Left colon (tissue), 2 donors: ENCODE results near the gene SPON1. TPM values are rescaled to one million over a fixed set of nuclear protein-coding genes. Genes with fewer than 3 reads are reported as not detected.
"Not testable (repeated sequence)": the region's sequence is repeated elsewhere in the genome, so short reads cannot be mapped to it uniquely, and the experiment has no call there.

Source experiments
- ATAC-seq: fragments of 200-7000 bp; cut with Tn5 transposase; one replicate; pipeline ENCODE4 v1.9.1; 2020; ENCODE audit warnings: mild to moderate bottlenecking, moderate library complexity
- DNase-seq, 2 donors: peaks; one replicate each; pipeline ENCODE4 v3.0.0-alpha.2; 2020
- intact Hi-C, 2 donors: fragments of 100-400 bp; cut with DNase I in 1 of 2; cut with micrococcal nuclease in 1 of 2; formaldehyde crosslinking; loops; one replicate each; pipeline versions ENCODE4 v1.11.2 to v1.14.0; 2022; cut with DNase I, micrococcal nuclease
- total RNA-seq, 2 donors: library from RNA; stranded (reverse); fragmentation: NEBNext Ultra II Directional; extraction: Animal tissue kit (Norgen Biotek cat#: 25700); gene quantifications; one replicate each; pipeline ENCODE4 v1.2.1, GENCODE V29; 2021
- donor health status: DM: no; HTN: no; CAD: no.
- donor health status: DM: yes; HTN: yes; CAD: no.

SPON1 gene
- total RNA-seq, 2 donors from 2014 or later = 86.7 to 87.0 TPM

DNA sequence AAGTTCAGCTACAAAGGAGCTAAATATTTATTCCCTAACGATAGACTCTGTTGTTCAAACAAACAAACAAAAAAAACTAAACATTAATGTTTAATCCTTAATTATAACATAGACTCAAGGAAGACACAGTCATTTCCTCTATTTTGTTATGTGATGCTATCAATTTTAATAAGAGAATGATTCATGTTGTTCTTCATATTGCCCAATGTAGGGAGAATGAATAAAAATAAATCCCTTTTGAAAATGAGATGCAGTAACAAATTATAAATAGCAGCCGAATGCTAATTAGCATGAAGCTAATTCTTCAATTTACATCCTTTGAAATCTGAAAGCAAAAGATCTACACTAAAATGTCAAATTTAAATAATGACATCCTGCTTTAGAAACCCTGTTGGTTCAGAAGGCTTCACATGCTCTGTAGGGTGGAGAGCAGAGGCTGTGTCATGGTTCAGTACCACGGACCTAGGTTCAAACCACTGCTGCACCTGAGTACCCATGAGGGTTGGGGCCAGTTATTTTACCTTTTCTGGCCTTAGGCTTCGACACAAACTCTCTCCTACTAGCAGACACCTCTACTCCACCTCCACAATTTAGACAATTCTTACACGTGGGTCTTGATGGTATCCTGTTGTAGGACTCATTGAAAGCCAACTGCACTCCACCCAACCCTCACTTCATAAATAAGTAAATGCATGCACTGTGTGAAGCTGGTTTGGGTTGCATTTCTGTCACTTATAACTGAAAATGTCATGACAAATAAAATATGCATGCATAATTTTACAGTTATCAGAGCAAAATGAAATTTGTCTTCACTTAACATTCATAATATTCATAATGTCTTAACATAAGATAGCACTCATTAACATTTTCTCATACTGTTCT lies 307.4 kb downstream of the SPON1 start:
- ATAC-seq (peak; percentile 20), DNase-seq (no peak)
- intact Hi-C loops = no loop called here

GRCh38 chr11:14270690-14271542 lies 308.4 kb downstream of the SPON1 start:
- DNase-seq (no peak), ATAC-seq (peak; percentile 29)
- intact Hi-C loops = no loop called here

- ATAC-seq = no peak
- no peak for DNase-seq
- intact Hi-C loops = no loop called here
Measured at GRCh38 chr11:14273895-14274294, 311.4 kb downstream of the SPON1 start.

GRCh38 chr11:14275076-14275475 lies 312.6 kb downstream of the SPON1 start:
- no peak for ATAC-seq
- DNase-seq = no peak
- intact Hi-C loops = no loop called here

- ATAC-seq, DNase-seq, intact Hi-C loops: not testable (repeated sequence)
Measured at GRCh38 chr11:14278869-14279268, 316.3 kb downstream of the SPON1 start.

DNA sequence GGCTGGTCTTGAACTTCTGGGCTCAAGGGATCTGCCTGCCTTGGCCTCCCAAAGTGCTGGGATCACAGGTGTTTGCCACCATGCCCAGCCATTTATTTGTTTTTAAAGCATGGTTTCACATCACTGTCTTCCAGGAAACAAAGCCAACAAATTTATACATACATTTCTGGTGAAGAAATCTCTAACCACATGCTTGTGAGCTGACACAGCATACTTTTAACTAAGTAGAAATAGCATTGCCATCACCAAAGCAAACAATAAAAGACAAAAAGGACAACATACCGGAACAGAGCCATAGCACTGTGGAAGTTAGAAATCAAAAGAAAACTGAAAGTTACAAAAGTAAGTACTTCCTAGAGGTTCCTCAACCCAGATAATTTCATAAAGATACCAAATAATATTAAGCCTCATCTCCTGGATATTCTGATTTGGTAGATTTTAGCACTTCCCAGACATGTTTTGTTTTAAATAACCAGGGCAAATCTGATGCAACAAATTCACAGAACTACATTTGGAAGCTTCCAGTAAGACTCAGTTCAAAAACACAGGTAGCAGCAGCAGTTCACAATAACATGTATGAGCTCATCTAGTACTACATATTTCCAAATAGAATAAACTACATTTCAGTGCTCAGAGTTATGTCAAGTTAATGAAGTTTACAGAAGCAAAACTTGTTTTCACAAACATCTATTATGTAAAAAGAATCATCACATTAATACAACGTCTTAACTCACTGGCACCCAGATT lies 325.8 kb downstream of the SPON1 start:
- ATAC-seq = no peak
- no peak for DNase-seq
- intact Hi-C loops = no loop called here

- no peak for ATAC-seq
- no peak for DNase-seq
- intact Hi-C loops = no loop called here
Measured at GRCh38 chr11:14290422-14290821, 327.9 kb downstream of the SPON1 start.

- ATAC-seq (no peak), DNase-seq (no peak)
- intact Hi-C loops = loop anchor here in 1 of 2 donors (5.0 kb wide), 1 partner anchor 157 kb away; no protein-coding TSS in a partner anchor
Measured at GRCh38 chr11:14299921-14300320, 337.4 kb downstream of the SPON1 start.

- intact Hi-C loops = loop anchor here in 1 of 2 donors (5.0 kb wide), 1 partner anchor 157 kb away; no protein-coding TSS in a partner anchor
- DNase-seq (peak; percentile 32 to 38), ATAC-seq (peak; percentile 95)
Measured at GRCh38 chr11:14300661-14301304, 338.3 kb downstream of the SPON1 start.

DNA sequence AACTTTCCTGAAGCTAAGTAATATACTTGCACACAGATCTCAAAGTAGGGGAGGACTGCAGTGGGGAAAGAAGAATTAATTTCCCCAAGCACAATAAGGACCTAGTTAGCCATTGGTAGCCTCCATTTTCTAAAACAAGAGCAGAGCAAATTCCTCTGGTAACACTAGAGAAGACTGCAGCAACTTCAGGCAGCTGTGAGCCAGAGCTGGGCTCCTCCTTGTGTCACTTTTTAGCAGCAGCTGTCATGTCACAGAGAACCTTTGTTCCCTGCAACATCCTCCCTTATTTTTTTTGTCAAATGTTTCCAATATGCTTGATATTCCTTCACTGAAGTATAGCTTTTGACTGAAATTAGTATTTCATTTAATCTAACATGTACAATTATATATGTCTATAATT lies 342.1 kb downstream of the SPON1 start:
- DNase-seq (no peak), ATAC-seq (no peak)
- intact Hi-C loops = loop anchor here in 1 of 2 donors (5.0 kb wide), 1 partner anchor 153 kb away; no protein-coding TSS in a partner anchor

GRCh38 chr11:14305649-14306048 lies 343.1 kb downstream of the SPON1 start:
- intact Hi-C loops = no loop called here
- no peak for ATAC-seq
- no peak for DNase-seq

- intact Hi-C loops = no loop called here
- DNase-seq (no peak), ATAC-seq (no peak)
Measured at GRCh38 chr11:14306481-14306880, 344.0 kb downstream of the SPON1 start.

DNA sequence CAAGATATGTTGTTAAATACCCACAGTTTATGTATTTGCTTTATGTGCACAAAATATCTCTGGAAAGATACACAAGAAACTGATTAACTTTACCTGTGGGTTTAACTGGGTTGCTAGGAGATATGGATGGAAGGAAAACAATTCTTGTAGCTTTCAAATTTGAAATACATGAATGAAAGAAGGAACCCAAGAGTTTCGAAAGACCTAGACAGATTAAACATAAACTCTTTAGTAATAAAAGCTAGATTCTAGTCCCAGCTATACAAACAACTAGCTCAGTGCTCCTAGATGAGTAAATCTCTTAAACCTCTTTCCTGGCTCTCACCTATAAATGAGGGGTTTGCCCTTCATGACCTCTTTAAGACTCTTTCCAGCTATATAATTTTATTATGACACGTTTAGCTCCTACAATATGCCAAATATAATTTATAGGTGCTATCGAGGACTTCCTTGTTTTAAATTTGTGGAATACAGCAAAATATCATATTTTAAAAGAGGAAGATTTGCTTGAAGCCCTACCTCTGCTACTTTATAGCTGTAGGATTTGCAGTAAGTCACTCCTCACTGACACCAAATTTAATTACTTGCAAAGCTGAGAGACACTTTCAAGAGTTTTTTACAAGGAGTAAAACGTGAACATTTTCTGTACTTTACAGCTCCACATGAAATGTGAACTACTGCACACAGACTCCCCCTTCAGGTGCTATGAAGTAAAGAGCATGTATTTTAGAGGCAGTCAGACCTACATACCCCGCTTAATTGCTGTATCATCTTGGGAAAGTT lies 345.8 kb downstream of the SPON1 start:
- DNase-seq = no peak
- intact Hi-C loops = no loop called here
- ATAC-seq = peak; percentile 85

DNA sequence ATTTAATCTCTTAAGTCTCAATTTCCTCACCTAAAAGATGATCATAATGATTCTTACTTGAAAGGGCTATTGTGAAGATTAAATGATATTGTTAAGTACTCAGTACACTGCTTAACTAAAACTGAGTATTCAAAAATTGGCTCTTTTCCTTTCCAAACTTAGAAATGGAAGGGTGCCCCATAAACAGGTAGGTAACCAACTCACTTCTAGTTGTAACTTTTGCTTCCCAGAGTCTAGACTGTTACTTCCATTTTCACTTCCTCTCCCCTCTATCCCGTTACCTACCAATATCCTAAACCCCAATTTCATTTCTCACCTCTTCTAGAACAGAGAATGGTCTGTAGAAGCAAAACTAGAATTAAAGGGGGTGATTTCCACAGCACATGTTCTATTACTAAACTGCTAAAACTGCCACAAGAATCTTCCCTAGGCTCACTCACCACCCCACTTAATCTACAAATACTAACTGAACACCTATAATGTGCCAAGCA lies 346.4 kb downstream of the SPON1 start:
- intact Hi-C loops = no loop called here
- DNase-seq = no peak
- no peak for ATAC-seq

DNA sequence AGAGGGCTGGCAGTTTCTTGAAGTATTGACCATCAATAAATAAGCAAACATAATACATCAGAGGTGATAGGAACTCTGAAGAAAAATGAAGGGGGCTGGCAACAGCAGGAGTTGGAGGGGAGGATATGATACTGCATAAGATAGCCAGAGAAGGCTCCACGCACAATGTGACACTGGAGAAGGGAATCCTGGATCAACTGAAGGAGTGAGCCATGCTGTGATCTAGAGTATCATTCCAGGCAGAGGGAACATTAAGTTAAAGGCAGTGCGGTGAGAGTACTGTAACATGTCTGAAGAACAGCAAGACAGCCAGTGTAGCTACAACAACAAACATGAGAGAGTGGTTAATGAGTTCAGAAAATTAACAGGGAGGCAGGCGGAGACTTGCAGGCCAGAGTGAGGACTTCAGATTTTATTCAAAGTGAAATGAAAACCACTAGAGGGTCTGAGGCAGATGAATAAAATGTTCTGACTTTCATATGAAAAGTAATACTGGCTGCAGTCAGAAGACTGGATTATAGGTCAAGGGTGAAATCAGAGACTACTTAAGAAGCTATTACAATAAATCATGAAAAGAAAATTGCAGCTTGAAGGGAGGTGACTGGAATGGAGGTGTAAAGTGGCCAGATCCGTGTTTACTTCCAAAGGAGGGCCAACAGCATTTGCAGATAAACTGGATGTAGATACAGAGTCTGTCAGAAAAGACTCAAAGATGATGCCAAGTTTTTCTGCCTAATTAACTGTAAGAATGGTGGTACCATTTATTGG lies 347.1 kb downstream of the SPON1 start:
- no peak for DNase-seq
- no peak for ATAC-seq
- intact Hi-C loops = no loop called here

- intact Hi-C loops = no loop called here
- ATAC-seq (no peak), DNase-seq (no peak)
Measured at GRCh38 chr11:14310679-14311078, 348.2 kb downstream of the SPON1 start.
